K562 (cell line): Measurements from ENCODE around the gene RTL10. TPM values are rescaled to one million over a fixed set of nuclear protein-coding genes. Genes with fewer than 3 reads are reported as not detected.
A peak's percentile ranks its signal among the peaks of the same experiment; 100 is the strongest.

Experiments used
- BRD9 ChIP-seq: fragments of 450-650 bp; IDR thresholded peaks from 2 replicates; pipeline ENCODE4 v1.6.1; 2018; ENCODE audit warnings: low read depth; ENCODE audit not compliant: partially characterized antibody
- CHD1 ChIP-seq: fragments of 200-600 bp; sonication (generic); IDR thresholded peaks from one replicate; pipeline ENCODE4 v1.6.1; 2012; ENCODE audit warnings: mild to moderate bottlenecking, moderate library complexity, low read length, inconsistent platforms
- DNMT1 ChIP-seq: fragments of 450-650 bp; IDR thresholded peaks from 2 replicates; pipeline ENCODE4 v1.6.1; 2016; ENCODE audit warnings: antibody characterized with exemption, mild to moderate bottlenecking
- E2F6 ChIP-seq, 2 experiments: IDR thresholded peaks; 2 replicates each; pipeline ENCODE4 v1.6.1; 2011; ENCODE audit warnings: borderline replicate concordance in 1 of 2, control low read depth in 1 of 2, low read depth in 1 of 2, low read length in 1 of 2, mild to moderate bottlenecking in 1 of 2, mixed read lengths in 1 of 2, moderate library complexity in 1 of 2; ENCODE audit not compliant: insufficient read depth in 1 of 2, insufficient read length in 1 of 2, poor library complexity in 1 of 2, severe bottlenecking in 1 of 2; ENCODE audit errors: extremely low read depth in 1 of 2
- ELF1 ChIP-seq: fragments of 200-800 bp; sonication (Bioruptor generic); IDR thresholded peaks from 2 replicates; pipeline ENCODE4 v1.6.1; 2016; ENCODE audit warnings: missing genetic modification characterization, missing compliant biosample characterization
- FIP1L1 ChIP-seq: fragments of 200-400 bp; formaldehyde crosslinking; IDR thresholded peaks from 2 replicates; pipeline ENCODE4 v1.6.1; 2018; ENCODE audit warnings: mild to moderate bottlenecking, low read depth, low read length; ENCODE audit not compliant: poor library complexity, severe bottlenecking
- FOXJ3 ChIP-seq: sonication (generic); formaldehyde crosslinking; IDR thresholded peaks from 2 replicates; pipeline ENCODE4 v1.4.0; 2020; ENCODE audit warnings: mild to moderate bottlenecking, missing genetic modification reagents
- IFI16 ChIP-seq: fragments of 250-450 bp; sonication (Bioruptor Pico); IDR thresholded peaks from 2 replicates; pipeline ENCODE4 v2.1.2; 2022; ENCODE audit warnings: mild to moderate bottlenecking, inconsistent platforms
- IRF9 ChIP-seq: fragments of 450-650 bp; IDR thresholded peaks from 2 replicates; pipeline ENCODE4 v1.6.1; 2016; ENCODE audit warnings: missing biosample characterization, missing genetic modification characterization
- KLF16 ChIP-seq: IDR thresholded peaks from 2 replicates; pipeline ENCODE4 v1.6.1; 2016; ENCODE audit warnings: antibody characterized with exemption
- MCM2 ChIP-seq: fragments of 450-650 bp; IDR thresholded peaks from 2 replicates; pipeline ENCODE4 v1.6.1; 2017; ENCODE audit warnings: low read depth, mild to moderate bottlenecking
- NONO ChIP-seq, 2 experiments: fragments of 200-400 bp in 1 of 2; fragments of 450-650 bp in 1 of 2; formaldehyde crosslinking in 1 of 2; IDR thresholded peaks; 2 replicates each; pipeline ENCODE4 v1.6.1; 2017; ENCODE audit warnings: low read depth in 2 of 2, mild to moderate bottlenecking in 2 of 2, moderate library complexity in 2 of 2, low read length in 1 of 2
- PCBP2 ChIP-seq: fragments of 200-400 bp; formaldehyde crosslinking; IDR thresholded peaks from 2 replicates; pipeline ENCODE4 v1.6.1; 2018; ENCODE audit warnings: low read length, low read depth, mild to moderate bottlenecking, moderate library complexity; ENCODE audit not compliant: poor library complexity, severe bottlenecking
- SREBF2 ChIP-seq: sonication (generic); formaldehyde crosslinking; IDR thresholded peaks from 2 replicates; pipeline ENCODE4 v1.4.0; 2020; ENCODE audit warnings: mild to moderate bottlenecking, missing genetic modification reagents
- ZNF311 ChIP-seq: fragments of 250-450 bp; sonication (Bioruptor Pico); IDR thresholded peaks from 2 replicates; pipeline ENCODE4 v1.4.0; 2020; ENCODE audit warnings: mild to moderate bottlenecking, moderate library complexity
- ZNF583 ChIP-seq: fragments of 250-450 bp; sonication (Bioruptor Pico); IDR thresholded peaks from 2 replicates; pipeline ENCODE4 v1.4.0; 2020
- ZNF77 ChIP-seq: fragments of 250-450 bp; sonication (Bioruptor Pico); IDR thresholded peaks from 2 replicates; pipeline ENCODE4 v1.5.0; 2020
- ZNF79 ChIP-seq: fragments of 250-450 bp; sonication (Bioruptor Pico); IDR thresholded peaks from 2 replicates; pipeline ENCODE4 v1.4.0; 2020; ENCODE audit warnings: low read depth, mild to moderate bottlenecking, moderate library complexity
- polyA plus RNA-seq, 8 experiments: library from polyadenylated mRNA; depleted of rRNA in 4 of 8; stranded (reverse) in 5 of 8; unstranded in 3 of 8; fragments of >200 nt; fragmentation: Nextera tagmentation in 2 of 8; fragmentation: Illumina TruSeq in 1 of 8; extraction: Ambion mirVana in 2 of 8; extraction: Trizol in 1 of 8; gene quantifications; 2 replicates each; pipeline versions ENCODE4 v1.2.1 to v1.2.3, GENCODE V29; 2011 to 2014; ENCODE audit warnings: inconsistent platforms in 1 of 8, missing spikeins in 1 of 8
- total RNA-seq, 7 experiments: library from RNA; depleted of rRNA in 6 of 7; stranded (reverse); fragments of >200 nt in 6 of 7; fragmentation: Illumina TruSeq in 2 of 7; extraction: Trizol in 2 of 7; gene quantifications; 2 replicates each; pipeline versions ENCODE4 v1.2.1 to v1.2.3, GENCODE V29; 2011 to 2021; ENCODE audit warnings: low replicate concordance in 1 of 7
- TF ChIP-seq, protein P1 (sequence below): fragments of 450-650 bp; IDR thresholded peaks from 2 replicates; pipeline ENCODE4 v1.6.1; 2016
- TF ChIP-seq, protein P2 (sequence below), 2 experiments: fragments of 450-650 bp; conservative IDR thresholded peaks; 2 replicates each; pipeline ENCODE4 v1.6.1; 2017; ENCODE audit warnings: mild to moderate bottlenecking in 2 of 2, moderate library complexity in 2 of 2
- TF ChIP-seq, protein P3 (sequence below): fragments of 250-450 bp; sonication (Bioruptor Pico); IDR thresholded peaks from 2 replicates; pipeline ENCODE4 v1.5.0; 2021; ENCODE audit warnings: mild to moderate bottlenecking, borderline replicate concordance

RTL10 gene
- total and polyA plus RNA-seq, 9 of the 15 experiments (the other 6 are each of a cell fraction or from before 2014, with no cell fraction given): 19.8 to 75.5 (median 32.5) TPM

GRCh38 chr22:19877626-19878339 is 23.1 kb upstream of the RTL10 start (continued):
- TF ChIP-seq KLF16: no peak
- TF ChIP-seq, protein P1, sequence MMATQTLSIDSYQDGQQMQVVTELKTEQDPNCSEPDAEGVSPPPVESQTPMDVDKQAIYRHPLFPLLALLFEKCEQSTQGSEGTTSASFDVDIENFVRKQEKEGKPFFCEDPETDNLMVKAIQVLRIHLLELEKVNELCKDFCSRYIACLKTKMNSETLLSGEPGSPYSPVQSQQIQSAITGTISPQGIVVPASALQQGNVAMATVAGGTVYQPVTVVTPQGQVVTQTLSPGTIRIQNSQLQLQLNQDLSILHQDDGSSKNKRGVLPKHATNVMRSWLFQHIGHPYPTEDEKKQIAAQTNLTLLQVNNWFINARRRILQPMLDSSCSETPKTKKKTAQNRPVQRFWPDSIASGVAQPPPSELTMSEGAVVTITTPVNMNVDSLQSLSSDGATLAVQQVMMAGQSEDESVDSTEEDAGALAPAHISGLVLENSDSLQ: no peak
- no peak for TF ChIP-seq NONO (IDR thresholded peaks at IDR 0.05; ENCODE audit: low read depth in 2 of 2, low read length in 1 of 2)
- no peak for TF ChIP-seq ZNF79 (CRISPR knock-in tag)
- TF ChIP-seq SREBF2 (CRISPR knock-in tag): no peak
- TF ChIP-seq ZNF583 (CRISPR knock-in tag): no peak
- TF ChIP-seq BRD9: no peak
- TF ChIP-seq DNMT1: no peak
- no peak for TF ChIP-seq E2F6 (IDR thresholded peaks at IDR 0.05; ENCODE audit: borderline replicate concordance in 1 of 2, extremely low read depth in 1 of 2, insufficient read depth in 1 of 2, insufficient read length in 1 of 2, low read depth in 1 of 2, low read length in 1 of 2, poor library complexity in 1 of 2, severe bottlenecking in 1 of 2)
- no peak for TF ChIP-seq MCM2
- peak; percentile 5 for TF ChIP-seq FIP1L1
- 0 out of 2 replicates have a peak, but pooled peaks have one; percentile 49 for TF ChIP-seq ZNF77 (CRISPR knock-in tag)
- no peak for TF ChIP-seq IRF9 (tag)
- no peak for TF ChIP-seq ELF1 (tag)
- no peak for TF ChIP-seq PCBP2
- TF ChIP-seq FOXJ3 (CRISPR knock-in tag): no peak
- no peak for TF ChIP-seq ZNF311 (CRISPR knock-in tag)
- TF ChIP-seq, protein P2, sequence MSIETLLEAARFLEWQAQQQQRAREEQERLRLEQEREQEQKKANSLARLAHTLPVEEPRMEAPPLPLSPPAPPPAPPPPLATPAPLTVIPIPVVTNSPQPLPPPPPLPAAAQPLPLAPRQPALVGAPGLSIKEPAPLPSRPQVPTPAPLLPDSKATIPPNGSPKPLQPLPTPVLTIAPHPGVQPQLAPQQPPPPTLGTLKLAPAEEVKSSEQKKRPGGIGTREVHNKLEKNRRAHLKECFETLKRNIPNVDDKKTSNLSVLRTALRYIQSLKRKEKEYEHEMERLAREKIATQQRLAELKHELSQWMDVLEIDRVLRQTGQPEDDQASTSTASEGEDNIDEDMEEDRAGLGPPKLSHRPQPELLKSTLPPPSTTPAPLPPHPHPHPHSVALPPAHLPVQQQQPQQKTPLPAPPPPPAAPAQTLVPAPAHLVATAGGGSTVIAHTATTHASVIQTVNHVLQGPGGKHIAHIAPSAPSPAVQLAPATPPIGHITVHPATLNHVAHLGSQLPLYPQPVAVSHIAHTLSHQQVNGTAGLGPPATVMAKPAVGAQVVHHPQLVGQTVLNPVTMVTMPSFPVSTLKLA (conservative IDR thresholded peaks at IDR 0.05): no peak
- no peak for TF ChIP-seq IFI16 (CRISPR knock-in tag)
- TF ChIP-seq, protein P3, sequence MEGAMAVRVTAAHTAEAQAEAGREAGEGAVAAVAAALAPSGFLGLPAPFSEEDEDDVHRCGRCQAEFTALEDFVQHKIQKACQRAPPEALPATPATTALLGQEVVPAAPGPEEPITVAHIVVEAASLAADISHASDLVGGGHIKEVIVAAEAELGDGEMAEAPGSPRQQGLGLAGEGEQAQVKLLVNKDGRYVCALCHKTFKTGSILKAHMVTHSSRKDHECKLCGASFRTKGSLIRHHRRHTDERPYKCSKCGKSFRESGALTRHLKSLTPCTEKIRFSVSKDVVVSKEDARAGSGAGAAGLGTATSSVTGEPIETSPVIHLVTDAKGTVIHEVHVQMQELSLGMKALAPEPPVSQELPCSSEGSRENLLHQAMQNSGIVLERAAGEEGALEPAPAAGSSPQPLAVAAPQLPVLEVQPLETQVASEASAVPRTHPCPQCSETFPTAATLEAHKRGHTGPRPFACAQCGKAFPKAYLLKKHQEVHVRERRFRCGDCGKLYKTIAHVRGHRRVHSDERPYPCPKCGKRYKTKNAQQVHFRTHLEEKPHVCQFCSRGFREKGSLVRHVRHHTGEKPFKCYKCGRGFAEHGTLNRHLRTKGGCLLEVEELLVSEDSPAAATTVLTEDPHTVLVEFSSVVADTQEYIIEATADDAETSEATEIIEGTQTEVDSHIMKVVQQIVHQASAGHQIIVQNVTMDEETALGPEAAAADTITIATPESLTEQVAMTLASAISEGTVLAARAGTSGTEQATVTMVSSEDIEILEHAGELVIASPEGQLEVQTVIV (CRISPR knock-in tag): no peak
- peak; percentile 21 for TF ChIP-seq CHD1
